Activated CD4-positive, CD25-positive, alpha-beta regulatory T cell treated with anti-CD3 and anti-CD28 coated beads, Interleukin-2, amount 50 U/mL, for 16 hours (primary cell): Measurements from ENCODE around the gene LMBR1L.
"Not testable (repeated sequence)": the region's sequence is repeated elsewhere in the genome, so short reads cannot be mapped to it uniquely, and the experiment has no call there.

Experiments used
- DNase-seq: peaks from one replicate; pipeline ENCODE4 v3.0.0-alpha.2; 2020; ENCODE audit warnings: low read depth, low spot score

LMBR1L gene

DNA sequence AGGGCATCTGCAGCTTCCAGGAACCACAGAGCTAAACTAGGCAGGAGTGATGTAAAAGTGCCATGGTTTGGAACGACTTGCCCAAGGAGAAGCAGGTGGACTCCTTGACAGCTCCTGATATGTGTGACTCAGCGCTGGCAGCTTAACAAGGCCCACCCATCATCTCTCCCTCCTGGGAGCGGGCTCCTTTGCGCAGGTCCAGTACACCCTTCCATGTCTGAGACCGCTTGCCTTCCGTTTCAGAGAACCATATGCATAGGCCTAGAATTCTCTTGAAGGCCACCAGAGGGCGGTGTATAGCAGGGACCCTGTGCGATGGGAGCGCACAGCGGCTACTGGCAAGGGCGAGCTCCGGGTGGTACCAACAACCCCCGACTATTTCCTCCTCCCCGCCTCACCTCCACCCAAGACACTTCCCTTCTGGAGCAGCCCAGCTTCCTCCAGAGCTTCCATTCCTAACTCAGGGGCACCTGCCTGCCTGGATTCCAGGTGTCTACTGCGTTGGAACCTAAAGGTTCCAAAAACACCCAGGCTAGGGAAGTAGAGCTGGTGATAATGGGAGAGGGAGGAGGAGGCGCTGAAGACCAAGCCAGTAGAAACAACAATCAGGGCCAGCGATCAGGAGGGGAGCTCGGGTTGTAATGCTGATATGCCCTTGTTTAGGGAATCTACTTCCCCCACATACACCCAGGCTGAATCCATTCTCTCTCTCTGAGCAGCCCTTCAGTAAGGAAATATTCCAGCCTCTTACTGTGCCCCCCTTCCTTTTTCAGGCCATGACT is 22.3 kb downstream of the LMBR1L start:
- DNase-seq = peak; percentile 53

DNA sequence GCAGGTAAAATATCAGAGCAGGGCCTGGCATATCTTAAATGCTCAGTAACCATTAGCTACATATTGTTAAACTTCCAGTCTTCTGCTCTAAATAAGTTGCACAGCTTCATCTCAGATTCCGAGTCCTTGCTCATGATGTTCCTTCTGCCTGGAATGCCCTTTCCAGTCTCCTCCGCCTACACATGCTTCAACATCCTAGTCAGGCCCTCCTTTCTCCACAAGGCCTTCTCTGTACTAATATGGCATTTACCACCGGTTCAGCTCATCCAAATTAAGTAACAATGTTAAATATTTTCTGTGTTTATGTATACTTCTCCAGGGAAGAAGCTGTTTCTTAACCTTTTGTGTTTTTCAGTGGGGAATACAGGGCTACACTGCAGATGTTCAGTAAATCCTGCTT is 24.5 kb downstream of the LMBR1L start:
- no peak for DNase-seq

- DNase-seq = no peak
These were observed 26.2 kb downstream of the LMBR1L start for GRCh38 chr12:49084438-49084837.

GRCh38 chr12:49079793-49080192 is 30.9 kb downstream of the LMBR1L start:
- DNase-seq = no peak

GRCh38 chr12:49070971-49071370 is 39.7 kb downstream of the LMBR1L start:
- DNase-seq = no peak

GRCh38 chr12:49069507-49070346 is 40.9 kb downstream of the LMBR1L start, which contains the start of gene RHEBL1:
Gene RHEBL1 (minus strand): TSS chr12:49069979. CDS start chr12:49069785, 194 bp downstream.
- DNase-seq = peak; percentile 96

DNA sequence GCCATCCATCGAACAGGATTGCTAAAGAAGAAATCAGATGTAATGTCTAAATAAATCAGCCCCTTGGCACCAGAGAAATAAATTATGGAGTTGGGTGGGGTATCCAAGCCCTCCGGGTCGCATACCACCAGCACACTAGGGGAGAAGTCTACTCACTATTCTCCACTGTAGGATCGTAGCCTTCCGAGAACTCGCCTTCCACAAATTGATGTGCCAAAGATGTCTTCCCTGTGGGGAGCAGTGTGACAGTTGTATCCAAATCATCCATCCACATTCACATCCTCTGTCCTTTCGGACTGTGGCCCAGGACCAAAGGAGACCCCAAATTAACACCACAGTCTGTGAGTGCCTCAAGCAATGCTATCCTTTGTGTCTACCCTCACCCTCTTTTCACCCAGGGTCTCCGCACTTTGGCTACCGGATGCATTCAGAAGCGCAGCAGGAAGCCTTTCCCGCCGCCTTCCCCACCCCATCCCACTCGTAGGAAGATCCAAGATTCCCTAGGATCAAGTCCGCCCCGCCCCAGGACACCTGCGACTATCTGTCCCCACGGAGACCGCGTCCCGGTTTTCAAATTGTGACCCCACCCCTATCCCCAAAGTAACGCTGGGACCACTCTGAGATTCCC is 41.7 kb downstream of the LMBR1L start:
- no peak for DNase-seq

- no peak for DNase-seq
These were observed 44.5 kb downstream of the LMBR1L start for GRCh38 chr12:49066120-49066519.

DNA sequence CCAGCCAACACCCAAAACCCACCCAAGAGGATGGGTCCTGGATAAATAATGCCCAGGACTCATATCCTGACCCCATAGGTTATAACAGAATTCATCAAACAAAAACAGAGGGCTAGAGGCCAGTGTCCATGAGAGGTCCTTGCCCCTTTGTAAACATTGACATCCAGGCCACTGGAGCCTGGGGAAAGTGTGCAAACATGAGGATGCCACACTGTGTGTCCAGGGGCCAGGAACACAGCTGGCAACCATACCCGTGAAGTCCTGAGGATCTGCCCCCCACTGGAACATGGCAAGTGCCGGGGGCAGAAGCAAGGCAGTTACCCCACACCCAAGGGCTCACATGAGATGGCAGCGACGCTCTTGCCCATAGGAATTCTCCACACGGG is 45.9 kb downstream of the LMBR1L start:
- DNase-seq = no peak

- not testable (repeated sequence) for DNase-seq
These were observed 48.7 kb downstream of the LMBR1L start for GRCh38 chr12:49061916-49062315.

DNA sequence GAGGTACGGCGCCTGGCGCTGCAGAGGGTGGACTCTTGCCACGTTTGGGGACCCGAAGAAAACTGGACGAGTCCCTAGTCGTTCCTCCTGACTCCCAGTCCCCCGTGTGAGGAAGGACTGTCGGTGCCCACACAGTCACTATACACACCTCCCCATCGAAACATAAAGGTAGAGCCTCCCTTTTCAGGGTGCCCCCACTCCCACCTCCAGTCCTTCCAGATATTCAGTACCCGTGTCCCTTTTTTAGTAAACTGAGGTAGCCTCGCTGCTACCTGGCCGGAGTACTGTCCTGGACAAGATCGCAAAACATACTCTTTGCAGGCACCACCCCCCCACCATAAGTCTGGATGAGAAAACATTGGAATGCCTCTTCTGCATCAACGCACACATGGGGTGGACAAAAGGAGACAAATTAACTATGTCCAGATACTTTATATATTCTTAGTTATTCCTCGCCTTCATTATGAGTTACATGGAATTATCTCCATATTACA is 49.4 kb downstream of the LMBR1L start:
- DNase-seq = no peak

GRCh38 chr12:49060237-49061156 is 50.1 kb downstream of the LMBR1L start, which contains the start of gene KMT2D:
Gene KMT2D (minus strand): TSS chr12:49060794. CDS start chr12:49055324, 5,470 bp downstream.
- DNase-seq = peak; percentile 79

DNA sequence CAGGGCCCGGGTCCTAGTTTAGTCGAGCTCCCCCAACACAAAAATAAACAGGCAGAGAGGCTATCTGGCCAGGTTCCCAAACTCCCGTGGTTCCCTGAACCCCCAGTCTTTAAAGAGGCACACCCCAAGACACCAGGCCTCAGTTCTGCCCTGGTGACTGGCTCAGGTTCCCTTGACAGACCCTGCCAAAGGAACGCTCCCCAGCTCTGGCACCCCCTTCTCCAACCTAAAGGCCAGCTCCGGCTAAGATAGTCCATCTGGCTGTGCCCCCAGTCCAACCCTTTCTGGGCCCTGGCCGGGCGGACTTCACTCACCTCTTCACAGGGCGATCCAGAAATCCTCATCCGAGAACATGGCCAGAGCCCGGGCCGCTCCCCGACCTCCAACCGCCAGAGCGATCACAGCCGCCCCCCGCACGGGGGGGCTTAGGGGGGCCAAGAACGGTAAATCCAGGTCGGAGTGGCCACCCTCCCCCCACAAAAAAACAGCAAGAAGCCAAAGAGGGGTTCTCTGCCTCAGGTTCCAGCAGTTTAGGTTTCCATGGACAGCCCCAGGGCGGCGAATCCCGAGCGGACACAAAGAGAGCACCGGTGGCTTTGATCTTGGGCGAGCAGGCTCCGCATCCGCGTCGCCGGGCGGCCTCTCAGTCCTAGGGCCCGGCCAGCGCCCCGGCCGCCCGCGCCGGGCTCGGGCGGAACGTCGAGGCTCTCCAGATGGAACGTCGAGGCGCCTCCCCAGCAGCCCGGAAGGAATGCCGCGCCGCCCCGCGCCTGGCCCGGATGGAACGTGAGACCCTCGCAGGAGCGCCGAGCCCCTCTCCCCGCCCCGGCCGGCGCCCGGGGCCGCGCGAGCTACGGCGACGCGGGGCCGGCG is 51.1 kb downstream of the LMBR1L start:
- no peak for DNase-seq

GRCh38 chr12:49059045-49059298 is 51.7 kb downstream of the LMBR1L start:
- DNase-seq = no peak

GRCh38 chr12:49058366-49059044 is 52.1 kb downstream of the LMBR1L start:
- DNase-seq = no peak

DNA sequence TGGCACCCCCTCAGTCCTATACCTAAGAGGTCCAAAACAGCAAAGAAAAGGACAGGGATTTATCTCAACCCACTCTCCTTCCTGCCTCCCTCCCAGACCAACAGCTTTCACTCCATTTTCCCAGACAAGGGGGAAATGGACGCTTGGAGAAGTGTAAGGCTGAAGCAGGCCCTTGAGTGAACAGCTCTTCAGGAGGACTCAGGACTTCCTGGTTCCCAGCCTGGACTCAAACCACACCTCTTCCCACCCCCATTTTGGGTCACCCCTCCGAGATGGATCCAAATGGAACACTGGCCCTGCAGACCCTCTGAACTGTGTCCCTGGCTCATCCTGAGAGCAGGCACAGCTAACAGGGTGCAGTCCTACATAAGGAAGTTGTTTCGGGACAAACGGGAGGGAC is 52.8 kb downstream of the LMBR1L start:
- DNase-seq = no peak

DNA sequence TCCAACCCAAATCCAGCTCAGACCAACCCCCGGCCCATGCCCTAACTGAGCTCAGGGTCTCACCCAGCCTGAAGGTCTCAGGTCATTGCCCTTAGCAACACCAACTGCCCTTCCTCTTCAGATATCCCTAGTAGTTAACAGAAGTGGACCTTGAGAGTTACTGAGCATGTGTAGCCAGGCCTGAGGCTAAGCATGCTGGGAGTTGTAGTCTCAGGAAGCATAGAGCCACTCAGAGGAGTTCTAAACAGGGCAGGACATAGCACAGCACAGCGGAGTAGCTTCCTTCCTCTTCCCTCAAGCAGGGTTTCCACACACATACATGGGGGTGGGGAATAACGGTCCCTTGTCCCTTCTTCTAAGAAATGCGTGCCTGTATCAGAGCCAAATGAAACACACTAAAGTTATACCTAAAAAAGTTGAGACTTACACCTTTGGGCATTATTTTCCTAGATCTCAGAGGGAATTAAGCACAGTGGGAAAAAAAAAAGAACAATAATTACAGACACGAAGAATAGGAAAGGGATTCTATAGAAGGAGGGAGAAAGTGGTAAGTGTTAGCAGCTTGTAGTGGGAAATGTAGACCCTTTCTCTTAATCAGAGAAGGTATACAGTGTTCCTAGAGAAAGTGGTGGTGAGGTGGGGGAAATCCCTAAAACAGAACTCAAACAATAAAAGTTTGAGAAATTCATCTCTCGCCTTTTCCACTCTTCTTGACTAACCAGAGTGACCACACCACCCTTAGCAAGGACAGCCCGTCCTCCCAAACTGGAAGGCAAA is 54.5 kb downstream of the LMBR1L start:
- peak; percentile 17 for DNase-seq

DNA sequence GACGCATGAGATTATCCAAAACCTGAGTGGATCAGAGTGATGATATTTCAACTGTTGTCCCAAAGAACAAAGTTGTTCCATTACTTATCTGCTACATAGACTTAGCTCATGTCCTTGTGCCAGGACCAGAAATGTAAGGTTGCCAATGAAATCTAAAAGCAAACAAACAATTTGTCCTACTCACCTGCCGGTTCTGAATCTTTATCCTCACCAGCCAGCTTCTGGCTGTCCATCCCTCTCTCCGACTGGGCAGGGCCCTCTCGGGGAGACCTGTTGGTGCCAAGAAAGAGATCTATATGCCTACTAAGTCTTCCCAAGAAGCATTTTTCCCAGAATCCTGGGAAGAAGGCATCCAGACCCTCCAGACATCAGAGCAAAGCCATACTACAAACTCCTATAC is 55.6 kb downstream of the LMBR1L start:
- no peak for DNase-seq

DNA sequence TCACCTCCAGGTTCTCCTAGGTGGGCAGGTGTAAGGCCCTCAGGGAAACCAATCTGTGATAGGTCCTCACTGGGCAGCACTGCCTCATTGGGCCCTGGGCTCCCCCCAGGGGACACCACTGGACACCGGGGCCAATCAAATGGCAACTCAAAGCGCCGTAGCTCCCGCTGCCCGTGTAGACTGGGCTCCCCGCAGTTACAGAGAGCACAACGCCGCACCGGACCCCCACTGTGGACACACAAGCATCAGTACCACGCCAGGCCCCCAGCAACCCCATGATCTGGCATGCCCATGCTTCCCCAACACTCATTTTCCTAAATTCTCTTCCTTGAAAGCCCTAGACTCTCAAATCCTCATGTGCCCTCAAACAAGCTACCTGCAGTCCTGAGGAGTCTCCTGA is 56.1 kb downstream of the LMBR1L start:
- no peak for DNase-seq
